NCI-H1092 treated with DMSO at 0.1 percent for 48 hours (cell line): ENCODE results near the gene BRCC3.

Experiments used
- DNase-seq: peaks from one replicate; lab custom pipeline; 2025; lab: John Stamatoyannopoulos, UW

Gene BRCC3

DNA sequence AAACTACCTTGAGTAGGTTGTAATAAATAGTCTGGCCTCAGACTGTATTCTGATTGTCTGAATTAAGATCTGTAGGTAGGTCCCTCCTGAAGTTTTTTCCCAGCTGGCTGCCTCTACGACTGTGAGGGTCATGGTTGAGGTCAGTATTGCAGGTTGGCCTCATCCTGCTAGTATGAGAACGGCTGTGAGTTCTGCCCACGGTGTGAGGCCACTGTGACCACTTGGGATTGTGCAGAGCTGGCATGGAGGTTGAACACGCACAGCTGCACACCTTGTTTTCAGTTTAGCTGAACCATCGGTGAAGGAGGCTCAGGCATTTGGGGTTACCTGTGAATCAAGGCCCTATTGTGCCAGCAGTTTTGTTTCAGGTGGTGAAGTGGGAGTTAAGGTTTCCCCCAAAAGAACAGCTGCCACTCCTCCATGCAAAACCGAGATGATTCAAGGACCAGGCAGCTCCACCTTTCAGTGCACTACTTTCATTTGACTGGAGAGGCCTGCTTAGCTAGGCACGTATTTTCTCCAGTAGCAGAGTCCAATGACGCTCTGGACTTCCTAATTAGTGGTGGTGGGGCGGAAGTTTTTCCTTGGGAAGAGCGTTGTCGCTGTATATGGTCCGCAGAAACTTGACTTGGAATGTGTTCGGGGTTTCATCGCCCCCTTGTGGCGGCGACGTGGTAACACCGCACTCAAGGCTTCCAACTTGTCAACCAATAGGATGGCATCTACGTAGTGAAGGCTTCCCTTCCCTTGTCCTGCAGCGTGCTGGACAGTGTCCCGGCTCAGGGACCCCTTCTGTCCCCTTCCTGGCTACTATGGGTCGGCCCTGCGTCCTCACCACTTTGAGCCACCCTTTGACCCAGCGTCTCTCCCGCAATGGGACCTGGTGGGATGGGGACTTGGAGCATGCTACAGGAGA lies 14.2 kb upstream of the BRCC3 start:
- DNase-seq = peak; percentile 33

- DNase-seq = no peak
Observed at GRCh38 chrX:155061760-155062159, 9.5 kb upstream of the BRCC3 start.

GRCh38 chrX:155065035-155065734 lies 6.1 kb upstream of the BRCC3 start:
- DNase-seq = no peak

DNA sequence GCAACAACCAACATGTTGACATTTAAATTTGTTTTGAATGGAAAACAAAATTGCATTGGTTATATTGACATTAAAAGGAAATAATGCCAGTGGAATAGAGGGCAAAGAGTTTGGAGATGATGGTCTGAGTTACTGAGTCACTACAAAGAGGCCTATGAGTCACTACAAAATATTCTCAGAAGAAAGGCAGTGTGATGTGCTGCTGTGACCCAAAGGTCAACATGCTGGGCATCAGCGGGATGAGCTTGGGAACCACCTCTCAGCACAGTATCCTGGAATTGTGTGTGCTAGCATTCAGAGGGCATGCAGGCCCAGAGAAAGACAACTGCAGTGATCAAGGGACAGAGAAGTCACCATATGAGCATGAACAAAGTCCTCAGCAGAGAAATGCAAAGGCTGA lies 3.1 kb upstream of the BRCC3 start:
- no peak for DNase-seq

- no peak for DNase-seq
Observed at GRCh38 chrX:155069414-155069813, 1.9 kb upstream of the BRCC3 start.

DNA sequence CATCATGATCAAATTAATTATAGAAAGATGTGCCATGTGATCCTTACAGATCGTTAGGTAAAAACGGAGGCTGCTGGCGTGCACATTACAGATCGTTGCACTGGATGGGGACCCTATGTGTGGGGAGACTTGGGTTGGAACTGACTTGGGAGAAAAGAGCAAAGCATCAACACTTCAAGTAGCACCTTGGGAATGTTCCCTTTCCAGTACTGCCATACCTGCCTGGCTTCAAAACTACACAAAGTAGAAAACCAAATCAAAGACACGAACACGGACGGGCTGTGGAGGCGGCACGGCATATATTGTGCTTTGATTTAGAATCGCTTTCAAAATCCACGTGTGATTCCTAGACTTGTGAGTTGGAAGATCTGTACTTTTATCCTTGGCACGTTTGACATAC lies 1.3 kb upstream of the BRCC3 start:
- DNase-seq = no peak

DNA sequence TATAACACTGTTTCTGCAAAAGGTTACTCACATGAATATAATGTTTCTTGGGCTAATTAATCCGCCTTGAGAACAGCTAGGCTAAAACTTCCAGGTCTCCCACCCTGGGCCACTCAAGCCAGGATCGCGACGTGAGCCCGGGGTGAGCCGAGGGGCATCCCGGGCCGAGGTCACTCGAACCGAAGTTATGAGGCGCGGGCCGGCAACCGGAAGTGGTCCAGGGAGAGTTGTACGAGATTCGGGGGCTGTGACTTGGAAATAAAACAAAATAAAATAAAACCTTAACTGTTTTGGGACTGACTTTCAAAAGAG lies 689 bp upstream of the BRCC3 start:
- DNase-seq = no peak

DNA sequence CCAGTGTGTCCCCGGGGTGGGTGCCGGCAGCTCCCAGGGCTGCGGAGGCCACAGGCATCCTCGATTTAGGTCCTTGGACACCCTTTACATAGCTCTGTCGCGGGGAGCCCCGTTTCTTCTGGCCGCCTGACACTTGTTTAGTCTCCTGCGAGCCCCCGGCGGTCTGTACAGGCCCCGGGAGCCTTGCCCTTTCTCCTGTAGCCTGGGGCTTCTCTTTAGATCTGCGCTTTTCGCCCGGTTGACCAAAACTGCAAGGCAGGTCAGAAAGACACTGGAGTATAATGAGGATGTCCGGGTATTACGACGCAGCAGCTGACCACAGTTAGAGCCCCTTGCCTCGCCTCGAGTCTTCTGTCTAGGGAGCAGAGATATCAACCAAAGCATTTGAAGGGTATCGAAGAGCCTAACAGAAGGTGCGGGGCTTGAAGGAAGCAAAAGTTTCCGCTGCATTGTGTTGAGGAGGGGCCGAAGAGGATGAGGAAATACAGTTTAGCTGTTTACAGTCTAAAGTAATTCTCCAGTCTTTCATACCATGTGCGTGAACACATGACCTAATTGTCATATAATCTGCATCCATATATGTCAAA lies 479 bp downstream of the BRCC3 start:
- DNase-seq = peak; percentile 36

DNA sequence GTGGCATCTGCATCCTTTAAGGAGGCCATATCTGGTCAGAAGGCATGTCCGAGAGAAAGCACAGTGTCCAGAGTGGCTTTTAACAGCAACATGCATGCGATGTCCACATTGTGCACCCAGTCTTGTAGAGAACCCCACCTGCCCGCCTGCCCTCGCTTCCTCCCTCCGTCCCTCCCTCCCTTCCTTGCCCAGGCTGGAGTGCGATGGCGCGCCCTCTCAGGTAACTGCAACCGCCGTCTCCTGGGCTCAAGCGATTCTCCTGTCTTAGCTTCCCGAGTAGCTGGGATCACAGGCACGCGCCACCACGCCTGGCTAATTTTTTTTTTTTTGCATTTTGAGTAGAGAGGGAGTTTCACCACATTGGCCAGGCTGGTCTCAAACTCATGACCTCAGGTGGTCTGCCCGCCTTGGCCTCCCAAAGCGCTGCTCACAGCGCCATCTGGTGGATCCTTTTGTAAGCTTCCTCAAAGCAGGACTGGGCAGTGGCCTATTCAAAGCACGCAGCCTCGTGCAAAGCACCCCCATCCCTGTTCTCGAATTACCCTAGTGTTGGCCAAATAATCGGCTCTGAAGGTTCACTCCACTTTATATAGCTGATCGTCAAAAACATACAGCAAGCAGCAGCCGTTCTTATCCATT lies 15.0 kb downstream of the BRCC3 start:
- no peak for DNase-seq

- DNase-seq = no peak
Observed at GRCh38 chrX:155086961-155087735, 15.8 kb downstream of the BRCC3 start.

DNA sequence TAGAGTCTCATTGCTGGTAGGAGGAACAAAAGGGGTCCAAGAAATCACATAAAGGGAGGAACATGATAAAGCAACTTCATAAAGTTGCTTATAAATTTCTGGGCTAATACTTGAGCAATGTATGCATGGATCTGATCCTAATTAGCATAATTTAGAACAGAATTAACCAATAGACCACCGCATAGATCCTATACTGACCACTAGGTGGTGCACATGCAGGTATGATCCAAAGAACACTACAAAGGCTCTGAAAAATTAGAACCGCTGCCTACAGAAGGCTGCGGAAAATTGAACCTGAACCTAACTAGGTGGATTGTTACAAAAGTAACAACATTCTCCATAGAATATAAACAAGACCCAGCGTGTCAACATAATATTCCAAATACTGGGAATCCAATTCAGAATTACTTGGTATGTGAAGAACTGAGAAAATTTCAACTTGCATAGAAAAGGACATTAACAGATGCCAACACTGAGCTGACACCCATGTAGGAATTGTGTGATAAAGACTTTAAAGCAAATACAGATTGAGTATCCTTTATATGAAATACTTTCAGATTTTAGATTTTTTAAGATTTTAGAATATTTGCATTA lies 23.3 kb downstream of the BRCC3 start:
- DNase-seq = peak; percentile 10

GRCh38 chrX:155105919-155106318 lies 34.6 kb downstream of the BRCC3 start:
- DNase-seq = no peak

GRCh38 chrX:155108427-155108826 lies 37.1 kb downstream of the BRCC3 start:
- no peak for DNase-seq

- DNase-seq = no peak
Observed at GRCh38 chrX:155112171-155112570, 40.9 kb downstream of the BRCC3 start.

DNA sequence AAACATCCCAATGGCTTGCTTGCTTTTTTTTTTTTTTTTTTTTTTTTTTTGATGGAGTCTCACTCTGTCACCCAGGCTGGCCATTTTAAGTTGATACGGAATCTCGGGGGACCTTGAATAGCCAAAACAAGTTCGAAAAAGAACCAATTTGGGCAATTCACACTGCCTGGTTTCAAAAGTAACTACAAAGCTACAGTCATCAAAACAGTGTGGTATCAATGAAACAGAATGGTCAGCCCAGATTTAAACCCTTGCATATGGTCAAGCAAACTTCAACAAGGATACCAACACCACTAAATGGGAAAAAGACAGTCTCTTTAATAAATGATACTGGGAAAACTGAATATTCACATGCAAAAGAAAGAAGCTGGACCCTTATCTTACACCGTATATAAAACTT lies 41.8 kb downstream of the BRCC3 start:
- DNase-seq = no peak

GRCh38 chrX:155115174-155115819 lies 44.0 kb downstream of the BRCC3 start:
- no peak for DNase-seq

DNA sequence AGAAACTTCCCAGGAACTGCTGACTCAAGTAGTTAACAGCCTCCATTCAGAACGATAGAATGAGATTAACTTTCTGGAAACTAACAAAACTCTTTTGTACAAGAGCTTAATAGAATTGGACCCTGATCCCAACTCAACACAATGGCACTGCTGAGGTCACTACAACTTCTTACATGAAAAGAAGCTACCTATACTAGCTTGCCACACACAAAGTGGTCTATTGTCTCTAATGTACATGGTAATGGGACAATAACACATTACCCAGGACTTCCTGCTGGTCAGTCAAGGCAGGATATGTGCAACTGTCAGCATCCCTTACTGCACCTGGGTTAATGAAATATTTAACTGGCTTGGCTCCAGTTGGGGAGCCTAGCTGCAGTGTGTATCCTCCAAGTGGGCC lies 56.2 kb downstream of the BRCC3 start:
- no peak for DNase-seq

DNA sequence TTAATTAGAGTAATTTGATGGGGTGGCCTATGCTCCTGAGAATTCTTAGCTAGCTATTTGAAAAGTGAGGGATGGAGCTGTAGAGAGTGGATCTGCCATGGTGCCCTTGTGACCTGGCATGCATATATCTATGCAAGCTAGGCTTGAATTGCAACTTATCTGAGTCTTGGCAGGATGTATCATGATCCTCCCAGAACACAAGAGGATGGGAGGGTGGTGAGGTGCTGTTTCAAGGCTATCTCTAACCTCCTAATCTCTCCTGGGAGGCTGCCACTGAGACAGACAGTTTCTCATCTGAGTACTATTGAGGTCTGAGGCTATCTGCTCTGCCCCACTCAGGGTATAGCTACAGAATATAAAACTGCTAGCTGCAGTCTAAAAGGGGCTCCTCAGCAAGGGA lies 56.6 kb downstream of the BRCC3 start:
- no peak for DNase-seq

DNA sequence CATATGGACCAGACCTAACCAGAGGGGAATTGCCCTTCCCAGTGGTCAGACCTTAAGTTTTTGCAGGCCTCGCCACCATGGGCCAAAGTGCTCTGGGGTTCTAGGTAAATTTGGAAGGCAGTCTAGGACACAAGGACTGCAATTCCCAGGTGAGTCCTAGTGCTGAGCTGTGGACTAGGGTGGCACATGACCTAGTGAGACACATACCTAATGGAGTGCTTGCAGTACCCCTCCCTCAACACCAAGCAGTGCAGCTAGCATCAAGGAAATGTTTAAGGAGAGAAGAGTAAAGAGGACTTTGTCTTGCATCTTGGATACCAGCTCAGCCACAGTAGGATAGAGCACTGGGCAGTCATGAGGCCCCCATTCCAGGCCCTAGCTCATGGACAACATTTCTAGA lies 60.8 kb downstream of the BRCC3 start:
- no peak for DNase-seq

GRCh38 chrX:155134255-155134654 lies 62.9 kb downstream of the BRCC3 start:
- DNase-seq = no peak

DNA sequence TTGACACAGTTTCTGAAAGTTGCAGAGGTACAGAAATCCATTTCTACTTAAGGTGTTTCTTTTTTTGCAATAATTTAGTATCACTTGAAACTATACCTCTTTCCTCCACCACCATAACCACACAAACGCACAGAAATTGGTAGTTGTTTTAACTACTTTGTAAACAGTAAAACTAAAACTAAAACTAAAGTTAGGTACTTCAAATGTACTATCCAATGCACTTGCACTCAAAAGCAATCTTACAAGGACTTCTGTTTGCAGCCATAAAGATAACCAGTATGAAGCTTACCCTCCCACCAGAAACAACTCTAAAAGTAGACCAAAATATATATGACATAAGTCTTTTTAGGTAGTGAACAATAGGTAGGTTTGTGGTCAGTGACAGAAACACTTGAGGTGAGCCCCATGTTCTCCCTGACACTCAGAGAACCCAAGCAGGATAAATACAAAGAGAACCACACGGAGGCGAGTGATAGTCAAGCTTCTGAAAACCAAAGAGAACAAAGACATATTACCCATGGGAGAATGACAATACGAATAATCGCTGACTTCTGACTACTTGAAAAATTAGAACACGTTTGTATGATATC lies 72.7 kb downstream of the BRCC3 start:
- DNase-seq = no peak
